Endothelial cell (in vitro differentiated cells): Measurements from ENCODE around the gene SLC38A1. TPM values are rescaled to one million over a fixed set of nuclear protein-coding genes. Genes with fewer than 3 reads are reported as not detected.

Experiments used
- DNase-seq: peaks from one replicate; pipeline ENCODE4 v3.0.0; 2021; ENCODE audit warnings: low spot score
- H3K27ac Mint-ChIP-seq: one replicate; pipeline ENCODE4 v1.8.0; 2021; ENCODE audit warnings: mixed read lengths, inconsistent platforms; ENCODE audit not compliant: unreplicated experiment
- H3K27me3 Mint-ChIP-seq: one replicate; pipeline ENCODE4 v1.8.0; 2021; ENCODE audit warnings: mild to moderate bottlenecking, moderate library complexity, mixed read lengths, inconsistent platforms; ENCODE audit not compliant: unreplicated experiment
- H3K36me3 Mint-ChIP-seq: one replicate; pipeline ENCODE4 v1.8.0; 2021; ENCODE audit warnings: mild to moderate bottlenecking, low read depth, mixed read lengths, inconsistent platforms; ENCODE audit not compliant: unreplicated experiment
- H3K4me1 Mint-ChIP-seq: one replicate; pipeline ENCODE4 v1.8.0; 2021; ENCODE audit warnings: mild to moderate bottlenecking, mixed read lengths, inconsistent platforms; ENCODE audit not compliant: unreplicated experiment
- H3K4me3 Mint-ChIP-seq: one replicate; pipeline ENCODE4 v1.8.0; 2021; ENCODE audit warnings: mild to moderate bottlenecking, mixed read lengths, inconsistent platforms; ENCODE audit not compliant: unreplicated experiment
- H3K9me3 Mint-ChIP-seq: one replicate; pipeline ENCODE4 v1.8.0; 2021; ENCODE audit warnings: mixed read lengths, inconsistent platforms; ENCODE audit not compliant: unreplicated experiment
- CTCF ChIP-seq: fragments of 200-600 bp; sonication (generic); IDR thresholded peaks from one replicate; pipeline ENCODE4 v1.5.0; 2021; ENCODE audit warnings: antibody characterized with exemption; ENCODE audit not compliant: unreplicated experiment
- total RNA-seq: library from RNA; stranded (reverse); fragmentation: NEBNext Ultra II Directional; extraction: Animal tissue kit (Norgen Biotek cat#: 25700); gene quantifications from one replicate; pipeline ENCODE4 v1.2.1, GENCODE V29; 2021; ENCODE audit not compliant: unreplicated experiment

The SLC38A1 gene
- total RNA-seq, 1 donor from 2014 or later = 100 TPM

GRCh38 chr12:46144433-46144832 lies 124.4 kb downstream of the SLC38A1 start:
- Mint-ChIP-seq H3K4me1 (peaks cover 9% of the 10 kb centered on the region), H3K27ac (no peak overlapping the region), H3K27me3 (peaks cover 1% of the 10 kb centered on the region), H3K9me3 (no peaks in the 10 kb centered on the region), H3K36me3 (no peaks in the 10 kb centered on the region), H3K4me3 (no peak overlapping the region)
- DNase-seq = no peak
- no peak for TF ChIP-seq CTCF

- no peaks in the 10 kb centered on the region for H3K36me3 Mint-ChIP-seq
- no peaks in the 10 kb centered on the region for H3K9me3 Mint-ChIP-seq
- TF ChIP-seq CTCF = no peak
- no peaks in the 10 kb centered on the region for H3K27me3 Mint-ChIP-seq
- H3K4me1 Mint-ChIP-seq = peaks cover 5% of the 10 kb centered on the region
- H3K4me3 Mint-ChIP-seq = no peak overlapping the region
- no peak for DNase-seq
- no peak overlapping the region for H3K27ac Mint-ChIP-seq
Measured at GRCh38 chr12:46136249-46136648, 132.6 kb downstream of the SLC38A1 start.

- DNase-seq = no peak
- H3K9me3 Mint-ChIP-seq = no peaks in the 10 kb centered on the region
- peaks cover 3% of the 10 kb centered on the region for H3K4me1 Mint-ChIP-seq
- no peaks in the 10 kb centered on the region for H3K36me3 Mint-ChIP-seq
- H3K4me3 Mint-ChIP-seq = no peak overlapping the region
- TF ChIP-seq CTCF = no peak
- no peak overlapping the region for H3K27ac Mint-ChIP-seq
- no peaks in the 10 kb centered on the region for H3K27me3 Mint-ChIP-seq
Measured at GRCh38 chr12:46135750-46136149, 133.1 kb downstream of the SLC38A1 start.

- Mint-ChIP-seq H3K36me3 (no peaks in the 10 kb centered on the region), H3K4me3 (no peak overlapping the region), H3K9me3 (no peaks in the 10 kb centered on the region), H3K27me3 (no peaks in the 10 kb centered on the region), H3K4me1 (peaks cover 3% of the 10 kb centered on the region), H3K27ac (no peak overlapping the region)
- no peak for DNase-seq
- no peak for TF ChIP-seq CTCF
Measured at GRCh38 chr12:46134852-46135251, 134.0 kb downstream of the SLC38A1 start.

- Mint-ChIP-seq H3K27ac (no peak overlapping the region), H3K4me1 (peaks cover 3% of the 10 kb centered on the region), H3K4me3 (no peak overlapping the region), H3K27me3 (no peaks in the 10 kb centered on the region), H3K9me3 (no peaks in the 10 kb centered on the region), H3K36me3 (no peaks in the 10 kb centered on the region)
- no peak for DNase-seq
- TF ChIP-seq CTCF = no peak
Measured at GRCh38 chr12:46134205-46134811, 134.5 kb downstream of the SLC38A1 start.
